K562 (cell line): Measurements from ENCODE around the gene IGIP. TPM values are rescaled to one million over a fixed set of nuclear protein-coding genes. Genes with fewer than 3 reads are reported as not detected.
A peak's percentile ranks its signal among the peaks of the same experiment; 100 is the strongest.

Experiments used
- ARID1B ChIP-seq: fragments of 450-650 bp; IDR thresholded peaks from 2 replicates; pipeline ENCODE4 v1.6.1; 2016; ENCODE audit warnings: antibody characterized with exemption, mild to moderate bottlenecking, inconsistent platforms
- CBX5 ChIP-seq: IDR thresholded peaks from 2 replicates; pipeline ENCODE4 v1.6.1; 2014; ENCODE audit warnings: low read depth, borderline replicate concordance
- CCNT2 ChIP-seq: IDR thresholded peaks from 2 replicates; pipeline ENCODE4 v1.6.1; 2011; ENCODE audit warnings: borderline replicate concordance, low read depth, mild to moderate bottlenecking, moderate library complexity, mixed read lengths, low read length; ENCODE audit not compliant: insufficient read length; ENCODE audit errors: extremely low read depth
- CTBP1 ChIP-seq: fragments of 450-650 bp; IDR thresholded peaks from 2 replicates; pipeline ENCODE4 v1.6.1; 2016; ENCODE audit warnings: borderline replicate concordance
- FIP1L1 ChIP-seq: fragments of 200-400 bp; formaldehyde crosslinking; IDR thresholded peaks from 2 replicates; pipeline ENCODE4 v1.6.1; 2018; ENCODE audit warnings: mild to moderate bottlenecking, low read depth, low read length; ENCODE audit not compliant: poor library complexity, severe bottlenecking
- GTF2B ChIP-seq: IDR thresholded peaks from 2 replicates; pipeline ENCODE4 v1.6.1; 2011; ENCODE audit not compliant: insufficient read length; ENCODE audit errors: extremely low read depth
- HNRNPL ChIP-seq: fragments of 200-400 bp; formaldehyde crosslinking; IDR thresholded peaks from 2 replicates; pipeline ENCODE4 v1.6.1; 2017; ENCODE audit warnings: low read depth, mild to moderate bottlenecking, low read length
- JUNB ChIP-seq: fragments of 450-650 bp; formaldehyde crosslinking; conservative IDR thresholded peaks from 2 replicates; pipeline ENCODE4 v1.4.0; 2020; ENCODE audit warnings: mild to moderate bottlenecking
- MEF2A ChIP-seq: IDR thresholded peaks from 2 replicates; pipeline ENCODE4 v1.6.1; 2011; ENCODE audit warnings: low read depth, mild to moderate bottlenecking, low read length, moderate library complexity; ENCODE audit not compliant: control insufficient read depth
- NONO ChIP-seq, 2 experiments: fragments of 200-400 bp in 1 of 2; fragments of 450-650 bp in 1 of 2; formaldehyde crosslinking in 1 of 2; IDR thresholded peaks; 2 replicates each; pipeline ENCODE4 v1.6.1; 2017; ENCODE audit warnings: low read depth in 2 of 2, mild to moderate bottlenecking in 2 of 2, moderate library complexity in 2 of 2, low read length in 1 of 2
- RB1 ChIP-seq: fragments of 450-650 bp; IDR thresholded peaks from 2 replicates; pipeline ENCODE4 v1.6.1; 2017; ENCODE audit warnings: low read depth, mild to moderate bottlenecking
- RBM25 ChIP-seq: fragments of 200-400 bp; formaldehyde crosslinking; IDR thresholded peaks from 2 replicates; pipeline ENCODE4 v1.6.1; 2018; ENCODE audit warnings: low read length, low read depth, moderate library complexity; ENCODE audit not compliant: severe bottlenecking
- THRAP3 ChIP-seq: fragments of 450-650 bp; IDR thresholded peaks from 2 replicates; pipeline ENCODE4 v1.6.1; 2016; ENCODE audit warnings: mild to moderate bottlenecking, inconsistent platforms, borderline replicate concordance
- U2AF1 ChIP-seq: fragments of 200-400 bp; formaldehyde crosslinking; optimal IDR thresholded peaks from 2 replicates; pipeline ENCODE3; 2017; ENCODE audit warnings: mild to moderate bottlenecking, low read depth, low read length, moderate library complexity
- YY1 ChIP-seq, 3 experiments: IDR thresholded peaks; 2 replicates each; pipeline ENCODE4 v1.6.1; 2011; ENCODE audit warnings: low read length in 2 of 3, mild to moderate bottlenecking in 2 of 3, moderate library complexity in 2 of 3, borderline replicate concordance in 1 of 3, control low read depth in 1 of 3, low read depth in 1 of 3; ENCODE audit not compliant: insufficient read depth in 3 of 3, insufficient replicate concordance in 2 of 3, control insufficient read depth in 1 of 3, insufficient read length in 1 of 3; ENCODE audit errors: extremely low read depth in 1 of 3
- ZFPM2 ChIP-seq: fragments of 250-450 bp; sonication (Bioruptor Pico); IDR thresholded peaks from 2 replicates; pipeline ENCODE4 v1.5.1; 2022; ENCODE audit warnings: mild to moderate bottlenecking
- ZNF124 ChIP-seq: sonication (generic); formaldehyde crosslinking; IDR thresholded peaks from 2 replicates; pipeline ENCODE4 v1.8.1; 2022; ENCODE audit warnings: missing genetic modification reagents
- ZNF24 ChIP-seq: fragments of 450-650 bp; IDR thresholded peaks from 2 replicates; pipeline ENCODE4 v1.6.1; 2016
- ZNF639 ChIP-seq, 2 experiments: fragments of 200-800 bp in 1 of 2; sonication (Bioruptor generic) in 1 of 2; sonication (generic) in 1 of 2; formaldehyde crosslinking in 1 of 2; IDR thresholded peaks in 1 of 2; conservative IDR thresholded peaks in 1 of 2; 2 replicates each; pipeline versions ENCODE4 v1.5.0 to v1.6.1; 2016 to 2020; ENCODE audit warnings: missing compliant biosample characterization in 1 of 2, missing genetic modification characterization in 1 of 2, missing genetic modification reagents in 1 of 2
- ZNF699 ChIP-seq: fragments of 250-450 bp; sonication (Bioruptor Pico); IDR thresholded peaks from 2 replicates; pipeline ENCODE4 v1.8.0; 2021; ENCODE audit warnings: mild to moderate bottlenecking, moderate library complexity; ENCODE audit not compliant: insufficient replicate concordance
- polyA plus RNA-seq, 8 experiments: library from polyadenylated mRNA; depleted of rRNA in 4 of 8; stranded (reverse) in 5 of 8; unstranded in 3 of 8; fragments of >200 nt; fragmentation: Nextera tagmentation in 2 of 8; fragmentation: Illumina TruSeq in 1 of 8; extraction: Ambion mirVana in 2 of 8; extraction: Trizol in 1 of 8; gene quantifications; 2 replicates each; pipeline versions ENCODE4 v1.2.1 to v1.2.3, GENCODE V29; 2011 to 2014; ENCODE audit warnings: inconsistent platforms in 1 of 8, missing spikeins in 1 of 8
- total RNA-seq, 7 experiments: library from RNA; depleted of rRNA in 6 of 7; stranded (reverse); fragments of >200 nt in 6 of 7; fragmentation: Illumina TruSeq in 2 of 7; extraction: Trizol in 2 of 7; gene quantifications; 2 replicates each; pipeline versions ENCODE4 v1.2.1 to v1.2.3, GENCODE V29; 2011 to 2021; ENCODE audit warnings: low replicate concordance in 1 of 7
- TF ChIP-seq, protein P1 (sequence below), 2 experiments: IDR thresholded peaks; 2 replicates each; pipeline ENCODE4 v1.6.1; 2012; ENCODE audit warnings: improper control_type of control experiment in 2 of 2, low read depth in 2 of 2, low read length in 2 of 2, borderline replicate concordance in 1 of 2

IGIP gene
- total and polyA plus RNA-seq, 9 of the 15 experiments (the other 6 are each of a cell fraction or from before 2014, with no cell fraction given): 0.52 to 1.6 (median 1.2) TPM

GRCh38 chr5:140145818-140146522 lies 20.2 kb downstream of the IGIP start (continued):
- TF ChIP-seq GTF2B: no peak
- no peak for TF ChIP-seq CBX5
- TF ChIP-seq JUNB: no peak
- peak in 1 of 2 experiments; percentile 61; a peak in 1 of 4 replicates for TF ChIP-seq NONO (IDR thresholded peaks at IDR 0.05; ENCODE audit: low read depth in 2 of 2, low read length in 1 of 2)
- peak; percentile 40 for TF ChIP-seq FIP1L1
- no peak for TF ChIP-seq ARID1B
- TF ChIP-seq THRAP3: no peak
- TF ChIP-seq, protein P1, sequence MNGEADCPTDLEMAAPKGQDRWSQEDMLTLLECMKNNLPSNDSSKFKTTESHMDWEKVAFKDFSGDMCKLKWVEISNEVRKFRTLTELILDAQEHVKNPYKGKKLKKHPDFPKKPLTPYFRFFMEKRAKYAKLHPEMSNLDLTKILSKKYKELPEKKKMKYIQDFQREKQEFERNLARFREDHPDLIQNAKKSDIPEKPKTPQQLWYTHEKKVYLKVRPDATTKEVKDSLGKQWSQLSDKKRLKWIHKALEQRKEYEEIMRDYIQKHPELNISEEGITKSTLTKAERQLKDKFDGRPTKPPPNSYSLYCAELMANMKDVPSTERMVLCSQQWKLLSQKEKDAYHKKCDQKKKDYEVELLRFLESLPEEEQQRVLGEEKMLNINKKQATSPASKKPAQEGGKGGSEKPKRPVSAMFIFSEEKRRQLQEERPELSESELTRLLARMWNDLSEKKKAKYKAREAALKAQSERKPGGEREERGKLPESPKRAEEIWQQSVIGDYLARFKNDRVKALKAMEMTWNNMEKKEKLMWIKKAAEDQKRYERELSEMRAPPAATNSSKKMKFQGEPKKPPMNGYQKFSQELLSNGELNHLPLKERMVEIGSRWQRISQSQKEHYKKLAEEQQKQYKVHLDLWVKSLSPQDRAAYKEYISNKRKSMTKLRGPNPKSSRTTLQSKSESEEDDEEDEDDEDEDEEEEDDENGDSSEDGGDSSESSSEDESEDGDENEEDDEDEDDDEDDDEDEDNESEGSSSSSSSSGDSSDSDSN (IDR thresholded peaks at IDR 0.05; ENCODE audit: borderline replicate concordance in 1 of 2, low read depth in 2 of 2, low read length in 2 of 2): peak; percentile 86 to 87
- TF ChIP-seq ZNF639 (CRISPR knock-in tag; conservative IDR thresholded peaks at IDR 0.05 in 1 of 2, IDR thresholded peaks at IDR 0.05 in 1 of 2): peak in 1 of 2 experiments; percentile 45; a peak in 1 of 4 replicates
- TF ChIP-seq RBM25: no peak
- TF ChIP-seq U2AF1: no peak
- peak; percentile 85 for TF ChIP-seq CTBP1
- no peak for TF ChIP-seq MEF2A
- TF ChIP-seq ZNF699 (CRISPR knock-in tag): no peak
- TF ChIP-seq CCNT2: peak; percentile 56
- TF ChIP-seq ZNF124 (CRISPR knock-in tag): no peak
- TF ChIP-seq HNRNPL: 0 out of 2 replicates have a peak, but pooled peaks have one; percentile 40
- TF ChIP-seq YY1 (IDR thresholded peaks at IDR 0.05; ENCODE audit: borderline replicate concordance in 1 of 3, control insufficient read depth in 1 of 3, extremely low read depth in 1 of 3, insufficient read depth in 3 of 3, insufficient read length in 1 of 3, insufficient replicate concordance in 2 of 3, low read depth in 1 of 3, low read length in 2 of 3): peak in 2 of 3 experiments; percentile 21 to 60
- peak; percentile 23; the same call in 1 of the 2 replicates for TF ChIP-seq ZNF24
- TF ChIP-seq RB1: peak; percentile 86
- no peak for TF ChIP-seq ZFPM2 (CRISPR knock-in tag)
